Esophagus muscularis mucosa (tissue), 4 donors: ENCODE data around the gene PPP2R5C.
"Not testable (repeated sequence)": the region's sequence is repeated elsewhere in the genome, so short reads cannot be mapped to it uniquely, and the experiment has no call there.

Experiments
- CTCF ChIP-seq, 3 experiments: fragments of 200-600 bp in 2 of 3; fragments of 450-650 bp in 1 of 3; sonication (generic) in 2 of 3; IDR thresholded peaks; one replicate each; pipeline ENCODE4 v1.5.1; 2017 to 2019; ENCODE audit warnings: antibody characterized with exemption in 3 of 3, mild to moderate bottlenecking in 2 of 3, moderate library complexity in 1 of 3
- EP300 ChIP-seq: sonication (generic); formaldehyde crosslinking; IDR thresholded peaks from one replicate; pipeline ENCODE4 v1.6.1; 2017; ENCODE audit warnings: antibody characterized with exemption
- POLR2A ChIP-seq: fragments of 450-650 bp; IDR thresholded peaks from one replicate; pipeline ENCODE4 v1.6.1; 2017; ENCODE audit warnings: antibody characterized with exemption, moderate library complexity, mild to moderate bottlenecking, low read depth
- POLR2AphosphoS5 ChIP-seq, 2 donors: sonication (generic); formaldehyde crosslinking; IDR thresholded peaks; one replicate each; pipeline ENCODE4 v1.6.1; 2017; ENCODE audit warnings: antibody characterized with exemption in 2 of 2

- not testable (repeated sequence) for TF ChIP-seq POLR2A; POLR2AphosphoS5 (IDR thresholded peaks at IDR 0.05); CTCF (IDR thresholded peaks at IDR 0.05); EP300
These were observed 49.7 kb upstream of the PPP2R5C start for GRCh38 chr14:101711857-101712233.
